Breast epithelium (tissue), 4 donors: ENCODE results near the gene HOXA6. TPM values are rescaled to one million over a fixed set of nuclear protein-coding genes. Genes with fewer than 3 reads are reported as not detected.
A peak's percentile ranks its signal among the peaks of the same experiment; 100 is the strongest.

Source experiments
- DNase-seq, 2 donors: peaks; one replicate each; pipeline ENCODE4 v3.0.0-alpha.2; 2019; ENCODE audit warnings: low spot score in 2 of 2
- H3K27ac ChIP-seq, 2 donors: fragments of 200-600 bp; sonication (generic) in 1 of 2; one replicate each; pipeline ENCODE4 v1.5.1; 2016 to 2019; ENCODE audit warnings: mild to moderate bottlenecking in 1 of 2
- H3K27me3 ChIP-seq, 2 donors: fragments of 200-600 bp; sonication (generic) in 1 of 2; one replicate each; pipeline versions ENCODE4 v1.5.1 to v1.6.0; 2017 to 2019; ENCODE audit warnings: control low read depth in 1 of 2, mild to moderate bottlenecking in 1 of 2
- H3K36me3 ChIP-seq: fragments of 200-600 bp; one replicate; pipeline ENCODE4 v1.5.1; 2019
- H3K4me1 ChIP-seq, 2 donors: fragments of 200-600 bp; sonication (generic); one replicate each; pipeline ENCODE4 v1.5.1; 2016 to 2019; ENCODE audit warnings: control low read depth in 1 of 2
- H3K4me3 ChIP-seq, 3 donors: fragments of 200-600 bp; sonication (generic); 1 replicate in 2 of 3; 2 replicates in 1 of 3; pipeline ENCODE4 v1.5.1; 2016 to 2019; ENCODE audit warnings: mild to moderate bottlenecking in 3 of 3, moderate library complexity in 2 of 3
- H3K9me3 ChIP-seq, 2 donors: fragments of 200-600 bp; sonication (generic) in 1 of 2; one replicate each; pipeline ENCODE4 v1.5.1; 2016 to 2019; ENCODE audit warnings: control low read depth in 1 of 2
- CTCF ChIP-seq, 3 donors: fragments of 450-650 bp; IDR thresholded peaks; one replicate each; pipeline ENCODE4 v1.5.1; 2016 to 2017; ENCODE audit warnings: antibody characterized with exemption in 3 of 3, mild to moderate bottlenecking in 3 of 3, moderate library complexity in 3 of 3
- POLR2A ChIP-seq: fragments of 450-650 bp; IDR thresholded peaks from one replicate; pipeline ENCODE4 v1.6.1; 2016; ENCODE audit warnings: antibody characterized with exemption, mild to moderate bottlenecking, moderate library complexity
- POLR2AphosphoS5 ChIP-seq, 3 donors: sonication (generic); formaldehyde crosslinking; IDR thresholded peaks; one replicate each; pipeline ENCODE4 v1.6.1; 2017; ENCODE audit warnings: antibody characterized with exemption in 3 of 3
- intact Hi-C: fragments of 100-400 bp; cut with DNase I; formaldehyde crosslinking; loops from one replicate; pipeline ENCODE4 v1.15.1; 2023; ENCODE audit warnings: low total_unique reads
- total RNA-seq, 3 donors: library from RNA; depleted of rRNA; stranded (reverse); fragments of >200 nt; gene quantifications; one replicate each; pipeline ENCODE4 v1.1.0, GENCODE V29; 2016

Gene HOXA6
- total RNA-seq, 3 donors from 2014 or later: 7.9 to 16.0 (median 9.0) TPM

DNA sequence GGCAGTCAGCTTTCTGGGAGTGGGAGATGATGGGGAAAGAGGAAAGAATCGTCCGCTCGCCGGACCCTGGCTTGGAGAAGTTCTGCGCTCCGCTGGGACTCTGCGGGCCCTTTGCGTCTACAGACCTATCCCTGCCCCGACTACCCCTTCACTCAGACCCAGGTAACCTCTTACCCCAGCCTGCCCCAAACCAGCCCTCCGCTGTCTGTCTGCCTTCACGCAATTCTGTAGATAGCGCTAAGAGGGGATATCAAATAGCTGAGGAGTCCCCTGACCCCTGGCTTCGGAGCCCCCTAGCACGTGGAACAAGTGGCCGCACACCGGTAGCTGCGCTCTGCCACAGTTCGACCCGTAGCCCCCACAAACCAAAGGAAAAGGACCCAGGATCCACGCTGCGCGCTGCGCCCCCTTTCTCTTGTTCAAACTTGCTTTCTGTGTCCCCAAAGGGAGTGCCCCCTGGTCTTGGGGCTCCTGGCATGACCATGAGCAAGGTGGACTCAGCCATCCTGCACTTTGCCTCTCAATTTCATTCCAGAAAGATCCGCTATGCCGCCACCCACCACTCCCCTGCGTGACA is 24.0 kb downstream of the HOXA6 start:
- Histone ChIP-seq H3K36me3 (no peaks in the 10 kb centered on the region), H3K9me3 (no peaks in the 10 kb centered on the region), H3K27ac (peak overlapping the region; percentile 95 to 98), H3K4me3 (peak overlapping the region in 2 of 3 donors; percentile 45 to 64), H3K27me3 (no peaks in the 10 kb centered on the region), H3K4me1 (peaks cover 0 to 7% of the 10 kb centered on the region in 2 donors)
- intact Hi-C loops: no loop called here
- DNase-seq: peak in 1 of 2 donors; percentile 12
- TF ChIP-seq POLR2AphosphoS5 (IDR thresholded peaks at IDR 0.05) (no peak), POLR2A (no peak), CTCF (IDR thresholded peaks at IDR 0.05) (no peak)

GRCh38 chr7:27123007-27123476 is 24.5 kb downstream of the HOXA6 start:
- intact Hi-C loops: no loop called here
- Histone ChIP-seq H3K27ac (peak overlapping the region; percentile 95 to 98), H3K4me3 (peak overlapping the region in 2 of 3 donors; percentile 45 to 64), H3K27me3 (no peaks in the 10 kb centered on the region), H3K4me1 (peaks cover 0 to 7% of the 10 kb centered on the region in 2 donors), H3K36me3 (no peaks in the 10 kb centered on the region), H3K9me3 (no peaks in the 10 kb centered on the region)
- TF ChIP-seq CTCF (IDR thresholded peaks at IDR 0.05) (no peak), POLR2A (no peak), POLR2AphosphoS5 (IDR thresholded peaks at IDR 0.05) (no peak)
- peak in 1 of 2 donors; percentile 56 for DNase-seq

DNA sequence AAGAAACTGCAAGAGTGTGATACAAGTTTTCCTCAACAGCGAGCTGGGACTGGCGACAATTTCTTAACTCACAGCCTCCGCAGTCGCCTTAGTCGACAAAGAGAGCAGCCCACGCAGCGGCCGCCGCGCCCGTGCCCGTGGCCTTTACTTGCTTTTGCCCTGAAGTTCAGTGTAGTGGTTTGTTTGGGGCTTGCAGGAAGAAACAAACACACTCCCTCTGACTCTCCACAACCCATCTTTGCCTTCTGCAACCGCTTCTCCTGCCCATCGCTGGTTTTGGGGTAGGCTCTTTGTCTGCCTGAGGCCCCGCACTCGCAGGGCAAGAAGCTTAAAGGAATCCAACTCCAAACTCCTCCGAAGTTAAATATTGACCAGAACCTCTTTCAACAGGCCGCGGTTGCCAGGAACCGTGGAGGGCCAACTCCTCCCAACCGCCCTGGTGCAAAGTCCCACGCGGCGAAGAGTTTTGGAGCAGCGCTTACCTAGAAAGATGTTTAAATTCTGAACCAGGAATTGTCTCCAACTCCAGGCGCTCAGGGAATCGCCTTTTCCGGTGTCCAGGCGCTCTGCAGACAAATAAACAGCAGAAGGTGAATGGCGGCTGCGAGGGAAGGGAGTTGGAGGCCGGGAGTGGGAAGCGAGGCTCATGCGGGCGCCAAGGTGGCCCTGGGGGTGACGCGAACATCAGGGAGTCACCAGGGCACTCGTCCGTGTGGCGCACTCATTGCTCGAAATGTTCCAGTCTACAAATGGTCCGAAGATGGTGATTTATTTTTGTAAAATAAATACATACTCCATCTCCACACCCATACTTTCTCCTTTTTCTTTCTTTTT is 25.3 kb downstream of the HOXA6 start:
- Histone ChIP-seq H3K27me3 (no peaks in the 10 kb centered on the region), H3K36me3 (no peaks in the 10 kb centered on the region), H3K27ac (peak overlapping the region; percentile 95 to 98), H3K4me3 (peak overlapping the region in 2 of 3 donors; percentile 45 to 64), H3K9me3 (no peaks in the 10 kb centered on the region), H3K4me1 (peaks cover 0 to 7% of the 10 kb centered on the region in 2 donors)
- TF ChIP-seq CTCF (IDR thresholded peaks at IDR 0.05): no peak
- intact Hi-C loops: no loop called here
- peak in 1 of 2 donors; percentile 30 for DNase-seq

DNA sequence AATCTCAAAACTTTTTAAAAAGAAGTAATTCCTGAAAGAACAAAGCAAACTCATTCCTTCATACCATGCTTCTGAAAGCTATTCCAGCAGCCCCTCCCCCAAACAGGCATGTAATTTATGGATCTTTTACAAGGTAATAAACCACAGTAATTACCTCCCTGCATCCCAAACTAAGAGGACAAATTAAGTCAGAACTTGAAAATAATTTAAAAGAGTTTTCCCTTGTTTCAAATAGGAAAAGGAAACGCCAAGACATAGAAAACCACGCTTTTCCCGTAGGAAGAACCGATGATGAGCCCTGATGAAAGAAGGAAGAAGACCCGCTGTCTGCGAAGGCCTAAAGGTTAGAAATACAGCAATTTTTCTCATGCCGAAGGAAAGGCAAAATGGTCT is 25.9 kb downstream of the HOXA6 start:
- H3K4me3 ChIP-seq: peak overlapping the region in 2 of 3 donors; percentile 45 to 64
- peak overlapping the region; percentile 95 to 98 for H3K27ac ChIP-seq
- no peak for TF ChIP-seq POLR2A
- no peak for TF ChIP-seq CTCF (IDR thresholded peaks at IDR 0.05)
- TF ChIP-seq POLR2AphosphoS5 (IDR thresholded peaks at IDR 0.05): no peak
- H3K4me1 ChIP-seq: peaks cover 0 to 3% of the 10 kb centered on the region in 2 donors
- H3K9me3 ChIP-seq: no peaks in the 10 kb centered on the region
- intact Hi-C loops: no loop called here
- DNase-seq: peak in 1 of 2 donors; percentile 2
- H3K36me3 ChIP-seq: no peaks in the 10 kb centered on the region
- H3K27me3 ChIP-seq: no peaks in the 10 kb centered on the region

DNA sequence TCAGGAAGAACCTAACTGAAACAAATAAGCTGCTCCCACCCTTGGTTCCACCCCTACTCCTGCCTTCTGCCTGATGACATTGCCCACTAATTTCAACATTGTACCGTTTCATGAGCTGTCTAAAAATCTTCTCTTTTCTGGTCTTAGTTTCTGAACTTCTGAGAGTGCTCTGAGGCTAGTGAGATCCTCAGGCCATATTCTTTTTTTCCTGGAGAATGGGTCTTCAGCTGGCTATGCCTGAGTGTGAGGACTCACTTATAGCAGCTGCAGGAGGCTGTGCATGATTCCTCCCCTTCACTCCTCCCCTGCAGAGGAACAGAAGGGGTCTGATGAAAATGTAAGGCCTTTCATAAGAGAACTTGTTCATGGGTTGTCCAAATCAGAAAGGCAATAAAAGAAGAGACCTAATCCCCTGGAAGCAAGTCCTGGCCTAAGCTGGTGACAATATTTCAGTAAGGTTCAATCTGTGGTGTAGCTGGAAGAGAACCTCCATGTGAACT is 28.1 kb downstream of the HOXA6 start:
- TF ChIP-seq CTCF (IDR thresholded peaks at IDR 0.05) (no peak), POLR2A (no peak), POLR2AphosphoS5 (IDR thresholded peaks at IDR 0.05) (no peak)
- H3K36me3 ChIP-seq: no peaks in the 10 kb centered on the region
- peak overlapping the region in 1 of 3 donors; percentile 28 for H3K4me3 ChIP-seq
- peak overlapping the region; percentile 98 to 100 for H3K27ac ChIP-seq
- peaks cover 0 to 3% of the 10 kb centered on the region in 2 donors for H3K4me1 ChIP-seq
- no peaks in the 10 kb centered on the region for H3K27me3 ChIP-seq
- DNase-seq: peak in 1 of 2 donors; percentile 8
- H3K9me3 ChIP-seq: no peaks in the 10 kb centered on the region
- intact Hi-C loops: no loop called here
